GM18861 (cell line): ENCODE results near the gene MYH9.

Experiments used
- ATAC-seq: cut with Tn5 transposase; IDR thresholded peaks from one replicate; pipeline ENCODE4 v1.9.1; 2021; ENCODE audit not compliant: unreplicated experiment

MYH9 gene

DNA sequence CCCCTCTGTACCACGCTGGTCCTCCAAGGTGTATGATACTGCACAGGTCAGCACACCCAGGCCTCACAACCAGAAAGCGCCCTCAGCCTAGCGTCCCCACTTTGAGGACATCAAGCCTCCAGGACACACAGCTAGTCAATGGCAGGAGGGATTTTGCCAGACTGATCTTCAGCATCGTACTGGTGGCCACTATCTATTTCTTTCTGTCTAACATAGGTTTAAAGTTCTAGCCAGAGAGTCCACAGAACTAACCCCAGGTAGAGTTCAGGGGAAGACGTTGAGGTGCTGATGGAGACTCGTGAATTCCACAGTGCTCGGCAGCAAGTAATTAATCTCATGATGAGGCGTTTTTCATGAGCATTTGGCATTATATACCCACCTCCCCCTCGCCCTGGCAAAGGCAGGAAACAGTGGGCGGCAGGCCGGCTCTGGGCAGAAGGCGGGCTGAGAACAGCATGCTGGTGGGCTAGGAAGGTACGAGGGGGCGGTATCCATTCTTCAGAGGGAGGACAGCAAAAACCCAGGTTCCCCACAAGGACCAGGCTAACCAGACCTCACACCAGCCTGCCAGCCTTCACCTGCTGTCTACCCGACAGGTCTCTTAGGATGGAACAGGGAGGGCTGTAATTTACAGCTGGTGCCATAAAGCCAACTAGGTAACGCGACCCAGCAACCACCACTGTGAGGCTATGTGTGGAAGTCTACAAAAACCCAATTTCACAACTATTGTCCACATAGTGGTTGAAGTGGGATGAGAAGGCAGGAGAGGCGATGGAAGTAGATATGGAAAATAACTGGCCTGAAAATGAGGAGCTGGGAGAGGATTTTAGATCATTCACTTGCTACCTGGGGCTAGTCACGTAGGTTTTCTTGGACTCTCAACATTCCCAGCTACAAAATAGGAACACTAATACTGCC lies 18.5 kb downstream of the MYH9 start:
- ATAC-seq = no peak

DNA sequence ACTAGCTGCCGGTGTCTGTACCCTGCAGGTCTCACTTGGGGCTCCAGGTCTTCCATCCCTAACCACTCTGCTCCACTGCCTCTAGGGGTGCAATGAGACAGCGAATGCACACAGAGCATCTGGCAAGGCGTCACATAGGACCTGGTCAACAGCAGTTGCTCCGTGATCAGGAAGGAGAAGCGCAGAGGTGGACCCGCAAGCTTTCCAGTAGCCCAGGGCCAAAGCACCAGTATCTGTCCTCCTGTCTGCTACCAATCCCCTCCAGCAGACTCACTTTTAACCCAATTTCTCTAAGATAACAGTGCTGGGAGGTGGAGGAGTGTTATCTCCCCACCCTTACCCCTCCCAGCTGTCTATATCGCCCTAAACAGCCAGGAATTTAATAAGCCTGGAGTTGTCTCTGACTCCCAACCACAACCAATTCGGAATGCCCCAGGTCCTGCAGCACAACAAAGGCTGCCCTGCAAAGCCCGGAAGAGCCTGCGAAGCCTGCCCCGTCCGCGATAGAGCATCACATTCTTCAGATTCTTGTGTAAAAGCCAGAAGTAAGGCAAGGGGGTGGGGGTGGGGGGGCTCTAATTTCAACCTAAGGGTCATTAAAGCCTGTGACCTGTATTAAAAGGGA lies 19.3 kb downstream of the MYH9 start:
- no peak for ATAC-seq

DNA sequence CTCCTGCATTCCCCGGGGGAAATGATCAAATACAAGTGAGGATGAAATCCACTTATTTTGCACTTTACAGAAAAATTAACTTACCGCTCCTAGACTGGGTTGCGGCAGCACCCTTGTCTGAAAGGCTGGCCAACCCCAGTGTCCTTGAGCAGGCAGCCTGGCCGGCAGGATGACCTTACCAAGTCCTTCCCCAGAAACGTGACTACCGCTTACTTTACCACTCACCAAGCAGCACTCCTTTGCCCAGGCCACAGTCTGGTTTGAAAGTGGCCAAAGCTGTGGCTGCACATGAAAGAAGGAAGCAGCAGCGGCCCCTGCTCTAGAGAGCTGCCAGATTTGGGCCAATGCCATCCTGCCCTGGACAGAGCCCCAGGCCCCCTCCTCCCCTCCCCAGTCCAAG lies 20.3 kb downstream of the MYH9 start:
- no peak for ATAC-seq

DNA sequence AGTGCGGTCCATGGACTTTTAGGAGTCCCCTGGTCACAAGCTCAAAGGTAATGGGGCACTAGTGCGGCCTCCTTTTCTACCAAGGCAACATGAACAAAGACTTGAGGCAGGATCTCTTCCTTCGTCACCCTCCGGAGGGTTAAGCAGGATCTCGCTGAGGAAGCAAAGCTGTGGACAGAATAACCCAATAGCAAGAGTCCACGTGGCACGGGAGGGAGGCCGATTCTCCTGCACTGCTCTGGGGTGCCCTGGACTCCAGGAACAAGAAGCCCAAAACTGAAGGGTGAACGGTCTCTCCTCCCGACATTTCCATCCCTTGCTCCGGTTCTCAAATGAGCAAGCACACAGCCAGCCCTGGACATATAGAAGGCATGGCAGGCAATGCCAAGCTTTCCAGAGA lies 20.7 kb downstream of the MYH9 start:
- no peak for ATAC-seq

DNA sequence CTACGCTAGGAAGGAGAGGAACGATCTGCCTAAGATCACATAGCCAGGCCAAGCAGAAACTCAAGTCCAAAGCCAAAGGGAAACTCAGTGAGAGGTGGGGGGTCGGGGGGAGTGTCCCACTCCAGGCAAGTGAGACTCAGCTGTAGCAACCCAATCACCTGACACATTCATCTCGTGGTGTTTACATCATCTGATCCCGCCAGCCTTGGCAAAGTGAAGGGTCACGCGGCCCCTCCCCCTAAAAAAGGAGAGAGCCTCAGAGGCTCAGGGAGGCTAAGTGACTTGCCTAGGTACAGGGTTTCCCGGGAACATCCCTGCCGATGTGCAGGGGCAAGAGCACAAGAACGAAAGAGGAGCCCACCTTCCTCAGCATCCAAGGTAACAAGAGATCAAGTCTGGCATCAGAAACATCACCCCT lies 21.5 kb downstream of the MYH9 start:
- ATAC-seq = no peak

DNA sequence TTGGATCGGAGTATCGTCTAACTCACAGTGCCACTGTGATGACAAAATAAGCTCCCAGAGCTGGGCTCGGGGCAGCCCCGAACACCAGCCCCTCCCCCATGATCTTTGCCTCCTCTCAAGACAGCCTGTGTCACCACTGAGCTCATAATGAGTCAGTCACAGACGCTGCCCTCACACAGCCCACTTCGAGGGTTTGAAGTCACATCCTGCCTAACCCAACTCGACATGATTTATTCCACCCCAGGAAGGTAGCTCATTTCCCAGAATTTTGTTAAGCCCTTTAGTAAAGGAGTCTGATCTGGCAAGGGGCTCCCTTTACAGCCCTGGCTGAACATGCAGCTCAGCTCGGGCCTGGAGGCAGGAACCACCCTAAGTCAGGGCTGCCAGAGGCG lies 22.8 kb downstream of the MYH9 start:
- no peak for ATAC-seq

DNA sequence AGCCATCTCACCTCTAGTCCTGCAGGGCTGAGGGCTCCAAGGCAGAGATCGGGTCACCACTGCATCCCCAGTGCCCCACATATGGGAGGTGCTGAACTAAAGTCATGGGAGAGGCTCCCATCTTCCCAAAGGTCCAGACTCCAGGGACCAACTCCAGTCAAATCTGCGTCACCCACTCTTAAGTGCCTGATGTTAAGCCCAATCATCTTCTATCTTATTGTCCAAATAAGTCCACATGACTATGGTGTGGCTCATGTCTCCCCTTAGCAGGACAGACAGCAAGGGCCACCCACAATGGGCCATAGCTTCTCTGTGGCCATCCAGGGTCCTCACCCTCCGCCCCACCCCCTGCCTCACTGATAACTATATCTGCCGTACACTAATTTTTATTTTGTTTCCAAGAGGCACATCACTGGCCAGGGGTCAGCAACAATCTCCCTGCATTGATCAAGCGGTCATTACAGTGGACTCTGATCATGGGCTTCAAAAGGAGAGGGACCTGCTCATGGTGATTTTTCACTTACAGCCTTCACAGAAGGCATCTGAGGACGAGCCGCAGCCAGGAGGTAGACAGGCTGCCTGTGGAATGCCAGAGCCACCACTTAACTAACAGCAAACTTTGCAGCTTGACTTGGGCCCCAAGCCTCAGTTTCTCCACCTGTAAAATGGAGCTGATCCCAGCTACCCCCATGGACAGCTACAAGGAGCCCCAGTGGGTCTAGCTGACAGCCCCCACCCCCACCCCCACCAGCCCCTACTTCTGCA lies 23.3 kb downstream of the MYH9 start:
- no peak for ATAC-seq

DNA sequence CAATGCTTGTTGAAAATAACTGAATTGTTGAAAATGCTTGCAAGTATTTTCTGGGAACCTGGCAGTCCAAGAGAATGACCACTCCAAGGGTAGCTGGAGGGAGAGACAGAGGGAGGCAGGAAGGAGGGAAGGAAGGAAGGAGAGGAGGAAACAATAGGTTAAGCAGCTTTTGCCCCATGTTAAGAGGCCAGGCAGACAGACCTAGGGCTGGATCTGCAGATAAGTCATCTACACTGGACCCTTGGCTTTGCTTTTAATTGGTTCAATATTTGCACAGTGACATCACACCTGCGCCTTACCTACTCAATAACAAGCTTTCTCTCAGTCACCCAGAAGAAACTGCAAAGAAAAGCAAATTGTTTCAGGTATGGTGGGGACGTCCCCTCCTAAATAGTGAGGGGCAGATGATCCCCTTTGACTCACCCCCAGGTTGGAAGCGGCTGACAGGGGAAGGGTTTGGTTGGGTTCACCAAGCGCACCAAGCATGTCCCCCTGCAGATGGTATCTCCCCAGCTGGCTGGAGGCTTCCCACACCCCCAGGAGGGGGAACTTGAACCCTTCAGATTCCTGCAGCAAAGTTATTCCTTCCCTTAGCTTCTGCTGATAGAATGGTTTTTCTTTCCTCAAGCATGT lies 24.3 kb downstream of the MYH9 start:
- ATAC-seq = no peak

DNA sequence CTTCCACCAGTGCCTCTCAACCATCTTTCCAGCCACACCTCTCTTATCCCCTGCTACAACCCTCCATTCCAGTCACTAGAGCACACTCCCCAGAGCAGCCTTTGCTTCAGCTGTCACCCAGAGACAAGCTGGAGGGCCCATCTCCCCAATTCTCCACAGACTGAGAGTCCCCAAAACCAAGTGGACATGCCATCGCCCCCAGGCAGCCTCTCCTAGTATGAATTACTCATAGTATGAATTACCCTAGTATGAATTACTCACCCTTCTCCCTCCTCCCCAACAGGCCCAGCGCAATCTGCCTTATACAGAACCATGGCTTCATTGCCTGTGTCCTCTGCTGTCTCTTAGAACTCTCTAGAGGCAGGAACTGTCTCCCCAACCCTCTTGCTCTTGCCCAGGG lies 24.8 kb downstream of the MYH9 start:
- no peak for ATAC-seq

DNA sequence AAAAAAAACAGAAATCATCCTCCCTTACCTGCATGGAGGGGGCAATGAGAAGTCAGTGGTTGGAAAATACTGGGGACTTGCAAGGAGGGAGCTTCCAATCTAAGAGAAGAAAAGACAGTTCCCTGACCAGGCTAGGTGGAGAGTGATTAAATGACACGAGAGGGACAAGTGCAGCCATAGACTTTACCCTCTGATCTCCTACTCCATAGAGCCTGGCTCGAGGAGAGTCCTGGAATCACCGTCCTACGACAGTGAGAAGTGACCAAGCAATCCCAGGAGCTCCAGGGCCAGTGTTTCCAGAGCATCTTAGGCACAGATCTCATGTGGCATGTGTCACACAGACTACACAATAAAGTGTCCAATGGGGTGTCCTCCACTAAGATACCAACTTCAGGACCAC lies 25.7 kb downstream of the MYH9 start:
- ATAC-seq = no peak

DNA sequence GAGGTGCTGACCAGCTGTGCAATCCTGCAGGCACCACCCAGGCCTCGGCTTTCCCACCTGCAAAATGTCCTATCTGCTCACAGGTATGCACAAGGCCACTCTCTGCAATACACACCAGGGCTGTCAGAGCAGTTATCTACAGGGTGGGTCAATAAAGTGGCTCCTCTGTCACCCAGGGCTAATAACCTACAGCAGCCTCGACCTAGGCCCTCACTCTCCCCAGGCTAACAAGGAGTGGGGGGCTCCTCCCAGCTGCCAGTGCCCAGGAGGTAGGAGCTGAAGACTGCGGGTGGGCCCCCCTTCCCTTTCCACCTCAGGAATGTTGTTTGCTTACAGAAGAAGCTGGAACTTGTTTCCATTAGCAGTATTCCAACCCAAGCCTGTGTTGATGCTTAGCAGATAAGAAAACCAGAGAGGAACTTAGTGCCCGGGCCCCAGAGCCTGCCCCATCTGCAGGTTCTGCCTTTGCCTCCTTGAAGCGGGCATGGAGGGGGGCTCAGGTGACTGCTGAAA lies 26.8 kb downstream of the MYH9 start:
- ATAC-seq = no peak

DNA sequence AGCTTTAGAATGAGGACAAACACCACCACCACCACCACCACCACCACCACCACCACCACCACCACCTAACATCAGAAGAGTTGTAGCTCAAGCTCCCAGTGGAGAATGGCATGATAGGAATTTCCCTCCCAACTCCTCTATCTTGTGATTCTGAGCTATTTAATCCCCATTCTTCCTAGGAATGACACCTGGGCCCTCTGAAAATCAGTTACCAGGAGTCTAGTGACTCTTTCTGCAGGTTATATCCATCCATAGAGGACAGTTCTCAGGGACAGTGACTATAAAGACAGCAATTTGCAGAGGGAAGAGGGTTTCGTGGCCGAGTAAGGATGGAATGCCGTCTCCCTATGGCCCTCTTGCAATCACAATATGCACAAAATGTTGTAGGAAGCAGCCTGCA lies 27.8 kb downstream of the MYH9 start:
- no peak for ATAC-seq

DNA sequence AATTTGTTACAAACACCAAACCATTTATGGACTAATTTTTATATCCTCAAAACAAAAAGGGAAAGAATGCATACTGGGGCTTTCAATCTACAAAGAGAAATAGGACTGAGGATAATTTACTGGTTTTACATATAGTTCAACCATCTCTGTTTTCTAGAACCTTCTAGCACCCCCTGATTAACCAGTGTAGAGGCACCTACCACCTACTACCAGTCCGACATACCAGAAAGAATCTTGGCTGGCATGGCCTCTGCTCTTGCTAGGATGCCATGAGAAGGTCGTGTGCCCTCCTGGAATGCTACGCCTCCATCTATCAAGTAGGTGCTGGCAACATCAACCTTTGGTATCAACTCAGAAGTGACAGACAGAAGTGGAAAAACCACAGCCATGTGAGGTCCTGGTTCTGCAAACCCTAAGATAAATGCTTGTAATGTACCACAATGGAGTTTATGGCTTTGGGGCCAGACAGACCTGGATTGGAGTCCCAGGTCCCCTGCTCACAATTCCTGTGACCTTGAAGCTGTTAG lies 28.2 kb downstream of the MYH9 start:
- ATAC-seq = no peak

DNA sequence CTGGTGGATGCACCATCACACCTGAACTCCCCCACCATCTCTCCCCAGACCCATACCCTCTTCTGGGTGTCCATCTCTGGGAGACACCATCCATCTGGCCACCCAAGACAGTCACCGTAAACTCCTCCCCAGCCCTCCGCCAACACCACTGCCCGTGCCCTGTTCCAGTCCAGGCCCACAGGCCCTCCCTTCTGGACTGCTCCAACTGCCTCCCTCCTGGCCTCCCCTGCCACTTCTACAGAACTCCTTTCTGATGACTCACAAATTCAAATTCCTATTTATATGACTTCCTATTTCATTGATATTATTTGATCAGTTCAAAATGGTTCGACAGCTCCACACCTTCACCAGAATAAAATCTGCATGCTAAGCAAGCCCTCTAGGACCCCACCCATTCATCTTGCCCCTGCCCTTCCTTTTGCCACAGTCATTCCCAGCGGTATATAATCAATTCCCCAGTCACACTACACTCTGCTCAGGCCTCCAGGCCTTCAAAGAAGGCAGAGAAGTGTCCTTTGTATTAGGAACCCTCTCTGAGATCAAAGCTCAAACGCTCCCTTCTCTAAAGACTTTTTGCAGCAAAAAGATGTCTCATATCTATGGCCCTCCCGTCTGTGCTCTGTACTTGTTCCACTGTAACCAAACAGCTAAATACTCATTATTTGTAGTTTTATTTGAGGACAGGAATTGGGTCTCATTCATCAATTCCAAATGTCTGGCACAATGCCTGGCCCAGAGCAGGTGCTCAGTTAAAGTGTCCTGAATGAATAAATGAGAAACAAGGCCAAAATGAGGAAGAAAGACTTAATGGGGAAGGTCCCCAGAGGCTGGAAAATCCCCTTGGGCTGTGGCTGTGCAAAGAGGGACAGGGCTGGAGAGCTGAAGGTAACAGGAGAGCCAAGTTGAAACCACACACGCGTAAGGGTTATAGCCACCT lies 29.0 kb downstream of the MYH9 start:
- ATAC-seq = no peak

DNA sequence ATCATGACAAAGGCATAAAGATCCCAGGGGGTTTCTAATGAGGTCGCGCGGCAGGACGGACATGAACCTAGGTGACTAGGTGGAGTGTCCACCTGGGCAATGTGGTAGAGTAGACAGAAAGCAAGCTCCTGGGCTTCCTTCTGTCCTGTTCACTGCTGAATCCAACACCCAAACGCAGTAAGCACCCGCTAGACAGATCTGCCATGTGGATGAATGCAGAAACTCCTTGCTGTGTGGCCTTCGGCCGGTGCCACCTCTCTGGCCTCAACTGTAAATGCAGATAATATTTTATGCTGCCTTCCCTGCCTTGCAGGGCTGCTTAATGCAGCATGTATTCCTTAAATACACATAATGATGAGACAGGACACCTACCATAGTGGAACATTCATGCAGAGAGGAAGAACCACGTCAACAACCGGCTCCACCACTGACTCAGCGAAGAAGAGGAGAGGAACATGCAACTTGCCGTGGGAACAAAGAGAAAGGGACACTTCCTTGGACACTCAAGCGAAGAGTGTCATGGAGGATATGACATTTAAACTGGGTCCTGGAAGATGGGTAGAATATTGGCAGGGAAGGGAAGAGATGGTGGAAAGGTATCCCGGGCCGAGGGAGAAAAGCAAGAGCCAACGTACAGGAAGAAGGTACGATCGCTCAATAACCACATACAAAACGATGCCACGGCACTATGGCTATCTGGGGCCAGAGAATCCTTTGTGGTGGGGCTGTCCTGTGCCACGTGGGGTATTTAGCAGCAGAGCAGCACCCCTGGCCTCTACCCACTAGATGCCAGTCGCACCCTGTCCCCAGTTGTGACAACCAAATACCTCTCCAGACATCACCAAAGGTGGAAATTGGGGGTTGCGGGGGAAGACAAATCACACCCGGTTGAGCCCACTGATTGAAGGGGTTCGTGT lies 30.8 kb downstream of the MYH9 start:
- ATAC-seq = no peak

DNA sequence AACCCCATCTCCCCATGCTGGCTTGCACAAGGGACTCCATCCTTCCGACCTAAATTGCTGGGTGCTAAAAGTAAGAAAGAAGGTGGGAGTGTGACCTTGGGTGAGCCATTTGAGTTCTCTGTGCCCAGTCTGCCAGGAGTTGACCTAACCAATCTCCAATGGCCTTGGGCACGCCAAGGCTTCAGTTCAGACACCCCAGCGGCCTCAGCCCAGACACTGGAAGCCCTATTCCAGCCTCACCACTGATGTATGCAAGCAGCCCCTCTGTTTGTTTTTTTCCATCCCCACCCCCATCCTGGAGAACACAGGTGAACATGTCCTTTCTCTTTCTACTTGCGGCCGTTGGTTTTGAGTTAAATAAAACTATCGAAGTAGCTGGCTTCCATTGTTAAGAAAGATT lies 31.9 kb downstream of the MYH9 start:
- ATAC-seq = no peak

DNA sequence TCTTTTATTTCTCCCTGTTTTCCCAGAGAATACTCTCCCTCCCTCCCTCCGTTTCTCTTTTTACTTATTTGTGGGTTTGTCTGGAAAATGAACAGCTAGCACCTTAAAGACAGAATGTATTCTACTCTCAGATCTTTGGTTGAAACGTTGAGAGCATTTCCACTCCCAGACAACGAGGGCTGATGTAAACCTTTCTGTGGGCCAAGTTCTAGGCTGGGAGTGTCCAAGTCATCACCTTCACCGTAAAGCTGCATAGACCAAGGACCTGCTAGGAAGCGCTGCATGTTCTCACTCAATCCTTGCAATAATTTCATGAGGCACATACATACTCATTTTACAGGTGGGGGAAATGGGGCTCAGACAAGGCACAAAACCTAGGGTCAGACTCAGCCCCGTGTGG lies 32.4 kb downstream of the MYH9 start:
- ATAC-seq = no peak

DNA sequence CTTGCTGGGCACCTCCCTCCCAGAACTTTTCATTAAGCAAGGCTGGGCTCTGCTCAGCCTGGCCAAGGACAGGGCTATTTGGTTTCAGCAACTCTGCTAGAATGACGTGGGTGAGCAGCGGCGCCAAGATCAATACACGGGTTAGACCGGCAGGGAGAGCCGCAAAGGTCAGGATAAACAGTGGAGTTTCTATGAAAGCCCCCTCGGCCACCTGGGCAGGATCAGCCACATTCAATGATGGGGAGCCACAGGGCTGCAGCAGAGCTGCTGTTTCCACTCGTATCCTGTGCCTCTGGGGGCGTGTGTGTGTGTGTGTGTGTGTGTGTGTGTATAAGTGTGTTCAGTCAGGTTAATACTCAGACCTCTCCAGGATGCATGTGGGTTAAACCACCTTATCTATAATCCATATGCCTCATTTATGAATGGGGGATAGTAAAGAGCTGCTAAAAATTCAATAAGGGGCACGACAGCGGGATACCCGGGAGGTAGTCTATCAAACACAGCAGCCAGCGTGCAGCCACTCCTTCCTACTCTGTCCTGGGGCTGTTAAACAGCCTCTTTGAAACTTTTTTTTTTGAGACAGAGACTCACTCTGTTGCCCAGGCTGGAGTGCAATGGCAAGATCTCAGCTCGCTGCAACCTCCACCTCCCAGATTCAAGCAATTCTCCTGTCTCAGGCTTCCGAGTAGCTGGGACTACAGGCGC lies 34.8 kb downstream of the MYH9 start:
- ATAC-seq = no peak
